PFSK-1 (cell line): ENCODE data around the gene CPOX.

Source experiments
- FOXP2 ChIP-seq: optimal IDR thresholded peaks from 2 replicates; pipeline ENCODE3; 2011; ENCODE audit warnings: borderline replicate concordance, control low read depth, inconsistent platforms; ENCODE audit not compliant: insufficient read depth; ENCODE audit errors: extremely low read length, extremely low read depth
- POLR2AphosphoS5 ChIP-seq: IDR thresholded peaks from 2 replicates; pipeline ENCODE4 v1.6.1; 2012; ENCODE audit warnings: low read depth, mild to moderate bottlenecking, control low read depth, low read length, moderate library complexity
- SIN3A ChIP-seq: IDR thresholded peaks from 2 replicates; pipeline ENCODE4 v1.6.1; 2012; ENCODE audit warnings: mild to moderate bottlenecking, low read length, moderate library complexity, borderline replicate concordance; ENCODE audit not compliant: insufficient read depth
- TAF1 ChIP-seq: IDR thresholded peaks from 2 replicates; pipeline ENCODE4 v1.6.1; 2012; ENCODE audit warnings: low read length, control low read depth, borderline replicate concordance; ENCODE audit not compliant: insufficient read depth
- TF ChIP-seq, protein P1 (sequence below), 2 experiments: IDR thresholded peaks; 2 replicates each; pipeline versions ENCODE4 v1.6.1 to v1.8.0; 2011 to 2012; ENCODE audit warnings: low read depth in 2 of 2, low read length in 2 of 2, control low read depth in 1 of 2, inconsistent platforms in 1 of 2, mild to moderate bottlenecking in 1 of 2, moderate library complexity in 1 of 2; ENCODE audit not compliant: insufficient read depth in 1 of 2

The CPOX gene

GRCh38 chr3:98584547-98584946, 8.9 kb downstream of the CPOX start:
- TF ChIP-seq FOXP2 = no peak
- no peak for TF ChIP-seq TAF1
- no peak for TF ChIP-seq SIN3A
- TF ChIP-seq, protein P1, sequence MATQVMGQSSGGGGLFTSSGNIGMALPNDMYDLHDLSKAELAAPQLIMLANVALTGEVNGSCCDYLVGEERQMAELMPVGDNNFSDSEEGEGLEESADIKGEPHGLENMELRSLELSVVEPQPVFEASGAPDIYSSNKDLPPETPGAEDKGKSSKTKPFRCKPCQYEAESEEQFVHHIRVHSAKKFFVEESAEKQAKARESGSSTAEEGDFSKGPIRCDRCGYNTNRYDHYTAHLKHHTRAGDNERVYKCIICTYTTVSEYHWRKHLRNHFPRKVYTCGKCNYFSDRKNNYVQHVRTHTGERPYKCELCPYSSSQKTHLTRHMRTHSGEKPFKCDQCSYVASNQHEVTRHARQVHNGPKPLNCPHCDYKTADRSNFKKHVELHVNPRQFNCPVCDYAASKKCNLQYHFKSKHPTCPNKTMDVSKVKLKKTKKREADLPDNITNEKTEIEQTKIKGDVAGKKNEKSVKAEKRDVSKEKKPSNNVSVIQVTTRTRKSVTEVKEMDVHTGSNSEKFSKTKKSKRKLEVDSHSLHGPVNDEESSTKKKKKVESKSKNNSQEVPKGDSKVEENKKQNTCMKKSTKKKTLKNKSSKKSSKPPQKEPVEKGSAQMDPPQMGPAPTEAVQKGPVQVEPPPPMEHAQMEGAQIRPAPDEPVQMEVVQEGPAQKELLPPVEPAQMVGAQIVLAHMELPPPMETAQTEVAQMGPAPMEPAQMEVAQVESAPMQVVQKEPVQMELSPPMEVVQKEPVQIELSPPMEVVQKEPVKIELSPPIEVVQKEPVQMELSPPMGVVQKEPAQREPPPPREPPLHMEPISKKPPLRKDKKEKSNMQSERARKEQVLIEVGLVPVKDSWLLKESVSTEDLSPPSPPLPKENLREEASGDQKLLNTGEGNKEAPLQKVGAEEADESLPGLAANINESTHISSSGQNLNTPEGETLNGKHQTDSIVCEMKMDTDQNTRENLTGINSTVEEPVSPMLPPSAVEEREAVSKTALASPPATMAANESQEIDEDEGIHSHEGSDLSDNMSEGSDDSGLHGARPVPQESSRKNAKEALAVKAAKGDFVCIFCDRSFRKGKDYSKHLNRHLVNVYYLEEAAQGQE (IDR thresholded peaks at IDR 0.05; ENCODE audit: insufficient read depth in 1 of 2, low read depth in 2 of 2, low read length in 2 of 2) = no peak
- no peak for TF ChIP-seq POLR2AphosphoS5

DNA sequence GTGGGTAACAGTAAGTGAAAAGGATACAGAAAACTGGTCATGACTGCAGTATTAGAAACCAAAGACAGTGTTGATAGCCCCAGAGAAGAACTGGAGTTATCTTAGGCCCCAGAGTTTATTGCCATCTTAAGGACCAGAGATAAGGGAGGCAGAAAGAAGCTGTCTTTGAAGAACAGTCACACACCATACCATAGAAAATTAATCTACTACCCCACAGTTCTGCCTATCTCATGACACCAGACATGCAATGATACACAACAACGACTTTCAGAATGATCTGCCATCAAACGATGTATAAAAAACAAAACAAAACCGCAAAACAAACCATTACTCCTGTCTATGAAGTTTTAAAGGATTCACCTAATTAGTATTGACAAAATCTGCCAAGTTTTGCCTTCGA, 9.6 kb downstream of the CPOX start:
- TF ChIP-seq, protein P1 (IDR thresholded peaks at IDR 0.05; ENCODE audit: insufficient read depth in 1 of 2, low read depth in 2 of 2, low read length in 2 of 2) = no peak
- TF ChIP-seq POLR2AphosphoS5 = no peak
- no peak for TF ChIP-seq TAF1
- TF ChIP-seq FOXP2 = no peak
- TF ChIP-seq SIN3A = no peak

GRCh38 chr3:98582042-98582441, 11.4 kb downstream of the CPOX start:
- TF ChIP-seq TAF1 (no peak), FOXP2 (no peak), SIN3A (no peak), POLR2AphosphoS5 (no peak)
- TF ChIP-seq, protein P1 (IDR thresholded peaks at IDR 0.05; ENCODE audit: insufficient read depth in 1 of 2, low read depth in 2 of 2, low read length in 2 of 2) = no peak

- no peak for TF ChIP-seq FOXP2
These were observed 11.9 kb downstream of the CPOX start for GRCh38 chr3:98581474-98581873.

DNA sequence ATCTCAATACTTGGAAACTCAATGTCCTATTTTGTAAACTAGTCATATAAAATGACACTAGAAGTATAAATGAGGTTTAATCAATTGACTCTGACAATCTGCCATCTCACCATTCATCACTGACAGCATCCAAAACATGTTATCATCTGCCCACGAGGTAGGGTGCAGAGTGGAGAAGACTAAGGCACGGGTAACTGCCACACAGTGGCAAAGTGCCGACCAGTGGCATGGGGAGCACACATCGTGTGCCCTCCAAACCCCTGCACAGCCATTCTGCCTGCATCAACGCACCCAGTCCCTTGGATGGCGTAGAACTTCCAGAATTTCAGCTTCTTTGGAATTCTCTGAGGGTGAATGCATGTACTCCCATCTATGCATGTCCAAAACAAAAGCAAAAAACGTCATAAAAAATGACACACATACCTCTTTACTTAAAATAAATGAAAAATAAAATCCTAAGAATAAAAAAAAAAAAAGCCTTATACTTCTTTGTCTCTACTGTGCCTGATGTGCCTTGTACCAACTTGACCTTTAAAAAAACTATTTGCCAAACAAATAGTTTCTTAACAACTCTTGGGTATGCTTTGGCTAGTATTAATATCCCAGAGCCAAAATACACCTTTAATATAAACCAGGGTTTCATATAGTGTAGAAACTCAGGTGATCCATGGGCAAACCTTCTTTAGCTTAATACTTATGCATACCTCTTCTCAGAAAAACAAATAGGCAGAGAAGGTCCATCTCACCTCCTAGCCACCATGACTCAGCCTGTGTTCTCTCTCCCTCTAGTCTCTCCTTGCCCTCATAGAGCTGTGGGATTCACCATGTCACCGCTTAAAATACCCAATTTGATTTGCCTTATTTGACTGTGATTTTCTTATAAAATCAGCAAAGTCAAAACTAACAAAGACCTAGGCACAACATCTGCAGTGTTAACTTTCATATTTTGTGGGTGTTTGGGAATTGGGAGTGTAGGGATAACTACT, 12.7 kb downstream of the CPOX start:
- TF ChIP-seq, protein P1 (IDR thresholded peaks at IDR 0.05; ENCODE audit: insufficient read depth in 1 of 2, low read depth in 2 of 2, low read length in 2 of 2) = no peak
- no peak for TF ChIP-seq POLR2AphosphoS5
- TF ChIP-seq TAF1 = no peak
- no peak for TF ChIP-seq SIN3A
- no peak for TF ChIP-seq FOXP2
